ENCODE results near the gene GMPPA.

GMPPA gene

DNA sequence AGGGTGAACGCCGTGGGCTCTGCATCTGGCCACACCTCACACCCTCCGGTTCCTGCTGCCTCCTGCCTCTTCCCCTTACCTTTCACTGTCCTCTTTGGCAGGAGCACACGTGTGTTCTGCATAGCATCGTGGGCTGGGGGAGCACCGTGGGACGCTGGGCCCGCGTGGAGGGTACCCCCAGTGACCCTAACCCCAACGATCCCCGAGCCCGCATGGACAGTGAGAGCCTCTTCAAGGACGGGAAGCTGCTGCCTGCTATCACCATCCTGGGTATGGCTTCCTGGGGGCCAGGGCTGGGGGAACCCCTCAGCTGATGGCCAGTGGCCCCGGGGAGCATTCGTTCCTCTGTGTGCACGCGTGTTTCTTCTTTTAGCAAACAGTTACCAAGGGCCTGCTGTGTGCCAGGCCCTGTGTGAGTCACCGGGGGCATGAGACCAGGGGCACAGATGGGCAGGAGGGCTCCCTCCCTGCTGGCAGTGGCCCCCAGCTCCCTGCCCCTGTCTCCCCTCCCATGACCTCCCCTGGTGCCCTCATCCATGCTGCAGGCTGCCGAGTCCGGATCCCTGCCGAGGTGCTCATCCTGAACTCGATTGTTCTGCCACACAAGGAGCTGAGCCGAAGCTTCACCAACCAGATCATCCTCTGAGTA is 7.6 kb downstream of the GMPPA start:
- DNase-seq (ENCODE audit: low read depth, low spot score) = no peak

DNA sequence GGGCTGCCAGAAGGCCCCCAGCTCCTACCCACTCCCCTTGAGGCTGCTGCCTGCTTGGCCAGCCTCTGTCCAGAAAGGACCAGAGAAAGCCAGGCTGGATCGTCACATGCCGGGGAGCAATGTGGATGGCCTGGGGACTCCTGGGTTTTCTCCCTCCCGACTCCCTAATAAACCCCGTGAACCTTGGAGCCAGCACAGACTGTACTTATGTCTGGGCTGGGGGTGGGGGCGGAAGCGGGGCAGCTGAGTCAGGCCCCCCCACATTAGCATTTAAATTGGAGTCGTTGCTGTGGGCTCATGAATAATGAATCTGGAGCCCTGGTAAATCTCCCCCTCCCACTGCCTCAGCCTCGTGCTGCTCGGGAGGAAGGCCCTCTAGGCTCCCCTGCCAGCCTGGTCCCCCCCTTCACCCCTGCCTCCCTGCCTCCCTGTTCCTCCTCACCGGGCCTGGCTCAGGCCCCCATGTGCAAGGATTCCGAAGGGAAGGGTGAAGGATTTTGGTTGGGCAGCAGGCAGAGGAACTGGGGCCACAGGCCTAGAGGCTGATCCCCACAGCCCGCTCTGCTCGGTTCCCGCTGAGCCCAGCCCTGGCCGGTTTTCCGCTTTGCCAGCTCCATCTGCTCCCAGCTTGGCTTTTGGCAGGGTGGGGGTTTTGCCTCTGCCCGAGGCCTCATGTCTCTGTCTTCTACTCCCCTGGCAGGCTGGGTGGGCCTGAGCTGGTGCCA is 8.3 kb downstream of the GMPPA start:
- no peak for DNase-seq (ENCODE audit: low read depth, low spot score)

DNA sequence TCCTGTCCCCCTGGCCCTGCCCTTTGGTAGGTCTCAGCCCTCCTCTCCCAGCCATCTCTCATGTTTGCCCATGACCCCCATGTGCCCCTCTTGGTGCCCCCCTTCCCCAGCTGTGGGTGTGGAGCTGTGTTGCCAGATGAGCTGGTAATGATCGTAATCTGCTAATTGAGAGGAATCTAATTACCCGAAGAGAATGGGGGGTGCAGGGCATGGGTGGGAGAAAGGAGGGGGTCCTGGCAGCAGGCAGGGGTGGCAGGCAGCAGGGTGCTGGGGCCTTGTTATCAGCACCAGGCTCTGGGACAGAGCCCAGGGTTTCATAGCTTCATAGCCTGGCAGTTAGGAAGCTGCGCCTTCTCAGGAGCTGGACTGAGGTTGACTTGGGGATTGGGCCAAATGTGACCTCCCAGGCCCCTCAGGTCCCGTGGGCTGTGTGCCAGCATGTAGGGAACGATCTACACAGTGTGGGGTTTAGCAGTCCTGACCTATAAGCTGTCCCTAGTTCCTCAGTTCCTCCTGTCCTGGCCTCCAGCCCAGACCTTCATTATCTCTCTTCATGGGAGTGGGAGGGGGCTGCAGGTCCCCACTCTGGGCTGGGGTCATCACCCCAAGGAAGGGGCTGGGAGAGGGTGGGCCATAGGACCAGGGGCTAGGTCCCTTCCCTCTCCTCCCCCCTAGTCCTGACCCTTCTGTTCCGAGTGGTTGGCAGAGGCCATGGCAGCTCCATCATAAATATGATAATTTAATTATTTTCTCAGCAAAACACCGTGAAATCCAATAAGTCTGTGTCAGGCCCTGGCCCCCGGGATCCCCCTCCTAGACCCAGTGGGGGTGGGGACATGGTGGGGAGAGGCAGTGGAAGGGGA is 9.1 kb downstream of the GMPPA start:
- DNase-seq (ENCODE audit: low read depth, low spot score) = no peak

- no peak for DNase-seq (ENCODE audit: low read depth, low spot score)
Observed at GRCh38 chr2:219508444-219508734, 9.7 kb downstream of the GMPPA start.

DNA sequence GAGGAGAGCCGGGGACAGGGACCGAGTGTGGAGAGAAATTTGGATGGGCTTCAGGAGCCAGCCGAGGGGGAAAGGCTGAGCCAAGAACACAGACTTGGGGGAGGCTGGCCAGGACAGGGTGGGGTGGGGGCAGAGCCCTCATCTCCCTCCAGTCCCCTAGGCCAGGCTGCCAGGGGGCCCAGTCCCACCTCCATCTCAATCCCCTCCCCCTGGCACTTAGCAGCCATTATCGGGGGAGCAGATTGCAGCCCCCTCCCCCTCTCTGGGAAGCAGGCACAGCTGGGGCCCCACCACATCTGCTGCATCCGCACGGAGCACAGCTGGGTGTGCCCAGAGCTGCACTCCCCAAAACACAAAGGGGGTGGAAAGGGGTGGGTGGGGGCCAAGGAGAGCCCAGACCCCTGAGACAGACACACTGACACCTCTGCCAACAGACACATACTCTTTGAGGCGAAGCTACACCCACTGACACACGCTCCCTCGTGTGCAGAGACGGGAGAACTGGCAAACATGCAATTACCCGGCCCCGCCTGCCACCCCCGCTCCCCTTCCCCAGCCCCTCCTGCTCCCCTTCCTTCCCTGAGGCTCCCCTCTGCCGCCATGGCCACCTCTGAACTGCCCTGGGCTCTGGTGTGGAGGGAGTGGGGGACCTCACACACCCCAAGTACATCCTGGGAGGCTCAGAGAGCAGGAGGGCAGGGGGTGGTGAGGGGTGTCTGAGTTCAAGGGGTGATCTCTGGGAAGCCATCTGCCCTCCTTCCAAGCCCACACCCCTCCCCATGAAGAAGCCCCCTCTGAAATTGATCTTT is 10.5 kb downstream of the GMPPA start:
- DNase-seq (ENCODE audit: low read depth, low spot score) = no peak

DNA sequence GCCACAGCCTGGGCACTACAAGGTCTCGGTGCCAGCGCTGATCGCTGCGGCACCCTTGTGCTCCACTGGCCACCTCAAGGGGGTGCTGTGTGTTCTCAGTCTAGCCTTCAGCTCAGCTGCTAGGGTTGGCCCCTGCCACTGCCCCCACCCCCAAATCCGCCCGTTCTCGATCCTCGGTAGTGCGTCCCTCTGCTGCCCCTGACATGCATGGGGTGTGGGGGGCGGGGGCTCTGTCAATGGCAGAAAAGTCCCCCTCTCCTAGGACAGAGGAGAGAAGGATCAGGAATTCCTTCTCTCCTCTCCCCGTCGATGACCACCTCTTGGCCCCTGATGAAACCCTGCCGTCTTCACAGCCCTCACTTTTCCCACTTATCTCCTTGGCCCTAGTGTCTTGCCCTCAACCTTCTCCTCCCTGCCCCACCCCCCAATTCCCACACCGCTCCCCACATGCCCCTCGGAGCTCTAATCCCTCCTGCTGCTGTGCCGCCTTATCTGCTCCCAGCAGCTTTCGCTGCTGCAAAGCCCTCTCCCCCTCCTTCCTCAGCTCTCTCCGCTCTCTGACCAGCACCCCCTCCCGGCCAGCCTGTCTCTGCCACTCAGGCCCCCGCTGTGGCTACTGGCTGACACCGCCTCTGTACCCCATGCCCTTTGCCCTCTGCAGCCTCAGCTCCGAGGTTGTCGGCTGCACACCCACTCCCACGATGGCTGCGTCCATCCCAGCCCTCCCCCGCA is 11.3 kb downstream of the GMPPA start:
- DNase-seq (ENCODE audit: low read depth, low spot score) = no peak

- no peak for DNase-seq (ENCODE audit: low read depth, low spot score)
Observed at GRCh38 chr2:219510512-219511135, 11.9 kb downstream of the GMPPA start.

- no peak for DNase-seq (ENCODE audit: low read depth, low spot score)
Observed at GRCh38 chr2:219511547-219512325, 13.0 kb downstream of the GMPPA start.

DNA sequence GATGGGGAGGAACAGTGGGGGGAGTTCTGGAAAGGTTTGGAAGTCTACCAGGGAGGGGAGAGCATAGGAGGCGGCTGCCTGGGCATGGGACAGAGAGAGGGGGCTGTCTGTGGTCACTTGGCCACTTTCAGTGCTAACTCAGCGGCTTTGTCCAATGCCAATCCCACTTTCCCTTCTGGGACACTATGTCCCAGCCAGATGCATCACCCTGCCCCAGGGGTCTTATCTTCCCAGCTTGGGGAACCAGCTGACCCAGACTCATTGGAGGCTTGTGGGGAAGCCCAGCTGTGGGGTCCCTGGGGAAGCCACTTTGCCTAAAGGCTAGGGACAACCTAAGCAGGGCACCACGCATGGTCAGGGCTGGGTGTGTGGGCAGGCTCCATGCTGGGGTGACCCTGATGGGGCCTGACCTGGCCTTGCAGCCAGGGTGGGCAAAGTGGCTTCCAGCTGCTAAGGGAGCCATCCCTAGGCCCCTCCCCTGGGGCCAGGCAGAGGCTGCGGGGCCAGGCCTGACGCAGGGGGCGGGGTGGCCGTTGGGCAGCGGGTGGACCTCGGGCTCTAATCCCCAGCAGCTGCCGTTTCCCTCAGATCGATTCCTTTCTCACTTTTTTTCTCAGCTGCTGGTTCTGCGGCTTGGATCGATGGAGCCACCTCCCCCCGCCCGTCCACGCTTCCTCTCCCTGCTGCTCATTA is 14.0 kb downstream of the GMPPA start:
- DNase-seq (ENCODE audit: low read depth, low spot score) = no peak

DNA sequence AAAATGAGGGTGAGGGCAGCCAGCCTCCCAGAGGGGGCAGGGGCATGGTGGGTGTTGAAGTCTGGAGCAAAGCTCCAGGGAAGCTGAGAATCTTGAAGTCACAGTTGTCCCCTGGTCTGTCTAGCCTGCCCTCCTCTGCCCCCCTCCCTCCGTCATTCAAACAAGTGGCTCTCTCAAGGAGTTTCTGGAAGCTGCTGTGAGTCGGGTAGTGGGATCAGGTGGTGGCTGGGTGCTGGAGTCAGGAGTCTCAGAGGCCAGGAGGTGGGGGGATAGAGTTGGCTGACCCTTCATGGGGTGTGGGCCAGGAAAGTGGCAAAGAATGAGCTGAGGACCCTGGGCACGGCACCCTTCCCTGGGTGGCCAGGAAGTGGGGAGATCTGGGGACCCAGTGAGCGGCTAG is 15.1 kb downstream of the GMPPA start:
- DNase-seq (ENCODE audit: low read depth, low spot score) = no peak

- no peak for DNase-seq (ENCODE audit: low read depth, low spot score)
Observed at GRCh38 chr2:219514196-219514761, 15.6 kb downstream of the GMPPA start, which contains the start of gene ASIC4. Gene ASIC4 (plus strand): TSS chr2:219514482. CDS start chr2:219514725, 243 bp downstream.

DNA sequence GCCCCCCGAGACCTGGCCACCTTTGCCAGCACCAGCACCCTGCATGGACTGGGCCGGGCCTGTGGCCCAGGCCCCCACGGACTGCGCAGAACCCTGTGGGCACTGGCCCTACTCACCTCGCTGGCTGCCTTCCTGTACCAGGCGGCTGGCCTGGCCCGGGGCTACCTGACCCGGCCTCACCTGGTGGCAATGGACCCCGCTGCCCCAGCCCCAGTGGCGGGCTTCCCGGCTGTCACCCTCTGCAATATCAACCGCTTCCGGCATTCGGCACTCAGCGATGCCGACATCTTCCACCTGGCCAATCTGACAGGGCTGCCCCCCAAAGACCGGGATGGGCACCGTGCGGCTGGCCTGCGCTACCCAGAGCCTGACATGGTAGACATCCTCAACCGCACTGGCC is 16.1 kb downstream of the GMPPA start:
- no peak for DNase-seq (ENCODE audit: low read depth, low spot score)

GRCh38 chr2:219515874-219516629 is 17.4 kb downstream of the GMPPA start:
- no peak for DNase-seq (ENCODE audit: low read depth, low spot score)

GRCh38 chr2:219516888-219517287 is 18.2 kb downstream of the GMPPA start:
- DNase-seq (ENCODE audit: low read depth, low spot score) = no peak

- no peak for DNase-seq (ENCODE audit: low read depth, low spot score)
Observed at GRCh38 chr2:219517954-219518778, 19.5 kb downstream of the GMPPA start.

DNA sequence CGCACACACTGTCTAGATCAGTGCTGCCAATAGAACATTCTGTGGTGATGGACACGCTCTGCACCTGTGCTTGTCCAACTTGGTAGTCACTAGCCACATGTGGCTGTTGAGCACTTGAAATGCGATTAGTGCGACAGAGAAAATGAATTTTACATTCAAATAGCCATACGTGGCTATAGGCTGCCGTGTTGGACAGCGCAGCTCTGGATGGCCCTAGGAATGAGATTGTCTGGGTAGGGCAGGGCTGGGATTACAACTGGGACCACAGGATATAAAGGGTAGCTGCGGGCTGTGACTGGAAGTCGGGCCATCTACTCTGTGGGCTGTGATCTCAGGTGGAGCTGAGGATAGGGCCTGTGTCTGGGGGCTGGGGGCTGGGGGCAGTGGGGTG is 20.8 kb downstream of the GMPPA start:
- no peak for DNase-seq (ENCODE audit: low read depth, low spot score)

DNA sequence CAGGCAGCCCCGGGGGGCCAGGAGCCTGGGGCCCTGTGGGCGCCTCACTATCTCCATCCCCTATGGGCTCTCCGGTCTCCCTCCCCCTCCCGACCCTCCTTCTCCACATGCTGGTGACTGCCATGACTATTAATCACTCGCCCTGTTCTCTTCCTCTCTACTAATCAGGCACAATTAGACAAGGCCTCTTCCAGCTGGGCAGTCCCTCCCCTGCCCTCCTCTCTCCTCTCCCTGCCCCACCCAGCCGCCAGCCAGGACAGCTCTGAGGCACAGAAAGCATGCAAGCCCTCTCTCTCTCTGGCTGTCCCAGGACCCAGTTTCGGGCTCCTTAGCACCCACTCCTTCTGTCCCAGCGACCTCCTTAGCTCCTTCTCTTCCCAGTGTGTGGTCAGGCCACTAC is 21.4 kb downstream of the GMPPA start:
- no peak for DNase-seq (ENCODE audit: low read depth, low spot score)

Data from brain pericyte (primary cell).